T-helper 1 cell (primary cell): ENCODE measurements around the gene SCML2.
"Not testable (repeated sequence)": the region's sequence is repeated elsewhere in the genome, so short reads cannot be mapped to it uniquely, and the experiment has no call there.

Experiments used
- DNase-seq, 5 donors: peaks; one replicate each; pipeline ENCODE4 v3.0.0-alpha.2; 2012 to 2020

SCML2 gene

DNA sequence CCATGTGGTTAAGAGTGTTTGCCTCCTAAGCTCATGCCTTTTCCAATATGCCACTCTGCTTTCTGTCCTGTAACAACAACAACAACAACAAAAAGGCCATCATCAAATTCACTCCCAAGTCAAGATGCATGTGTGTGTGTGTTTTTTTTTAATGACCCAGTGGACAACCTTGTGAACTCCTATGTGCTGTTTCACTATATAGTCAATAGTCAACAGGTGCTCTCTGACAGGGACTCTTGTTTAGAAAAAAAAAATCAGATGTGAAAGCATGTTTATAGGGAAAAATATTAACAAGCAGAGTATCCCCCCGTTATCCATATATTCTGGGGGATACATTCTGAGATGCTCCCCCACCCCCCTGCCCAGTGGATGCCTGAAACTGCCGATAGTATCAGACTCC is 83.2 kb downstream of the SCML2 start:
- no peak for DNase-seq

DNA sequence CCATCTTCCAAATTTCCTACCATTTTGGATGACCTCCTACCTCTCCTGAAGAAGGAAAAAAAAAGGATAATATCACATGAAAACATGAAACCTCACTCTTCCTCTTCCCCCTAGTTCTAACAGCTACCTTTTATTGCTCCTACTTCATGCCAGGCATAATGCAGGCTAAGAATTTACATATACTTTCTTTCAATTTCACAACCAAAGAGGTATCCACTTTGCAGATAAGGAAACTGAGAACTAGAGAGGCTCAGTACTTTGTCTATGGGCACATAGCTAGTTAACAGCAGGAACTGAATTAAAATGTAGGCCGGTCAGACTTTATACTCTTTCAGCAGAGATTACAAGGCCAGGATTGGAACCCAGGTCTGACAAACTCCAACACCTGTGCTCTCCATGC is 99.4 kb downstream of the SCML2 start:
- no peak for DNase-seq

DNA sequence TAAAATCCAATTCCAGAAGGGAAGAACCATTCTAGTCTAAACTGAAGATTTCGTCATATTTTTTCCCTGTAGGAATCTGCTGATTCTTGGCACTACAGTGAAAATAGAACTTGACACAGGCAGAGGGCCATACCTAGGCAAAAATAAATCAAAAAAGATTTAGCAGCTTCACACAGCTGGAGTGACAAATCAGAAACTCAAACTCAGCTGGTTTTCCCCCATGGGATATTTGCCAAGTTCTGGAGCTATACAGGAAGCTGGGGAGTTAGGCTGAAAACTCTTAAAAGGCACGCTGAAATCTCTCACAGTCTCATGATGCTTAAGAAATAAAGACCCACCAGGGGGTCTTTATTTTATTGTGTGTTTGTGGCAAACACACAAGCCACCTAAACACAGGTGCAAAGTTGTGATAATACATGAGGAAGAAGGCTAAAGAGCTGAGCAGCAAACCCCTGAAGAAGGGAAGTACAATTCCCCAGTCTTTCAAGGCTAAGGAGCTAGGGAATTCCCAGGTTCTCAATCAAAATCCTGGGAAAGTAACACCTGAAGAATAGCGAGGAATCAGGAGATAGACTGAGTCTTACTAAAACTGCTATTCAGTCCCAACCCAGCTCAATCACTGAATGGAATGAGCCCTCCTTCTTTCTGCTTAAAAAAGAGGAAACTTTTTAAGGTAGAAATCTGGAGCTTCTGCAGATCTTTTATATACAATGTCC is 101.7 kb downstream of the SCML2 start:
- no peak for DNase-seq

DNA sequence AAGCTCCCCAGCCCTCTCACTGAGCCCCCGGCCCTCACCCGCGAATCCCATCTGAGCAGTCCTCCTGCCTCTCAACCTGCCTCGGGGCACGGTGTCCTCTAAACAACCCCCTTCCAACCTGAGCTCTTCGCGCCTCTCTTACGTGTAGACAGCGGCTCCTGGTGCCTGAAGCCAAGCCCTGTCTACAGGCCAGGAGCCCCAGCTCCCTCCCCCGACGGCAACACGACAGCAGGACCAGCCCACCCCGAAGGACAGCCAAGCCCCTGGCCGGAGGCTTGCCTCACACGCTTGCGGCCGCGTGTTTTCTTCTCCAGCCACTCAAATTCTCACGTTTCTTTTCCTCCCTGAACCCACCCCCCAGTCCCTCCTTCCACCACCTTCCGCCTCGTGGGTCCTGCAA is 124.8 kb downstream of the SCML2 start:
- DNase-seq: not testable (repeated sequence)

DNA sequence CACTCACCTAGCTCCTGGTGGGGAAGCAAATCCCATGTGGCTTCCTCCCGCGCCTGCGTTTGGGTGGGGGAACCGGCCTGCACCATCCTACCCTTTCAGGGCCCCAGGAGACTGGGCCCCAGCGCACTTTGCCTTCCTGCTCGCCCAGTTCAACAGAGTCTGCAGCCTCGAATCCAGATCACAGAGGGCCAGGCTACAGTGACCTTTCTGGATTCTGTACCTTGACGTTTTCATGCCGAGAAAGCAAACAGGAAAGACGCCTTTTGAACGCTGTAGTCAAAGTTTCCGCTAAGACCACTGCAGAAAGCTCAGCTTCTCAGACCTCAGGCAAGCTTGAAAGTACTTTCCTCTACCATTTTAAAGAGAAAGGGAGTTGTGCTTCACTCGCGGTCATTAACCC is 126.4 kb downstream of the SCML2 start:
- DNase-seq: no peak

DNA sequence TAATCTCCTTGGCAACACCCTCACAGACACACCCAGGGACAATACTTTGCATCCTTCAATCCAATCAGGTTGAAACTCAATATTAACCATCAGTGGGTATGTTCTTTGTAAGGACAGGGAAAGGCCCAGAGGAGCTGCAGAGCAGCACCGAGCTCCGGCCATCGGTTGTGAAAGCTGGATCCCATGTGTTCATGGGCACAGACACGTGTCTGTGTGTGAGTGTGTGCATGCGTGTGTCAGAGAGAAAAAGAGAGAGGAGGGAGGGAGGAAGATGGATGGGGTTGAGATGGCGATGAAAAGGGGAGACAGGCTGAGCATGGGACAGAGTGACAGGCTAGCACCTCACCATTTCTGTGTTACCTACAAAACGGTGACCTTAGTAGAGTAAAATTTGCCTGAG is 127.0 kb downstream of the SCML2 start:
- DNase-seq: no peak

DNA sequence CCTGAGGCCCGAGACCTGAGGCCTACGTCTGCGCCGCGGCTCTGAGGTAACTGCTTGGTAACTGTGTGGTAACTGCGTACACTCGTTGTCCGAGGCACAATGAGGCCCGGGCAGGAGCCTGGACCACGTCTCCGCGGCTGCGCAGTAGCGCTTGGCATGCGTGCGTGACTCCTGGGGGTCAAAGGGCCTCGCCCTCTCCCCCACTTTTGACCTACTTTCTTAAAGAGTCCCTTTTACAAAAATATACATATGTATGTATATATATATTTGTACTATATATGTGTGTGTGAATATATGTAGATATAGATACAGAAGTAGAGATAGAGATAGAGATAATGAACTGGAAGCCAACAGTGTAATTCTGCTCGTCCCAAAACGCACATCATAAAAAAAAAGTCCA is 133.7 kb downstream of the SCML2 start, which contains the start of gene BEND2:
Gene BEND2 (minus strand): TSS at position 101 of the 400 bp plus-strand sequence. CDS start 136 bp downstream, outside the sequence.
- DNase-seq: no peak

DNA sequence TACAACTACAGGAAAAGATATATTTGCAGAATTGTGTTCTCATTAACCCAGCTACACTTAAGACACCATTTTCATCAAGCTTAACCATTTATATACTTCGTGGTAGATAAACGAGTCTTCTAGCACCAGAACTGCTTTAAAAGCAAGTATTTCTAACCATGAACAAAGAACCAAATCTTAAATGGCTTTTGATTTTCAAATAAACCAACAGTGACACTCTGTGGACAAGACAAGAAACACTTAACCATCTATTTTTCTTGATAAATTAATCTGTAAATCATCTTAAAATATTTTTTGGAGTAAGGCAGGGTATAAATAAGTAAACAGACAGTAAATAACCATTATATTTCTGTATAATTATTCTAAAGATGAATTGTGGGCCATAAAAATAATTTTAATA is 144.0 kb downstream of the SCML2 start:
- no peak for DNase-seq

DNA sequence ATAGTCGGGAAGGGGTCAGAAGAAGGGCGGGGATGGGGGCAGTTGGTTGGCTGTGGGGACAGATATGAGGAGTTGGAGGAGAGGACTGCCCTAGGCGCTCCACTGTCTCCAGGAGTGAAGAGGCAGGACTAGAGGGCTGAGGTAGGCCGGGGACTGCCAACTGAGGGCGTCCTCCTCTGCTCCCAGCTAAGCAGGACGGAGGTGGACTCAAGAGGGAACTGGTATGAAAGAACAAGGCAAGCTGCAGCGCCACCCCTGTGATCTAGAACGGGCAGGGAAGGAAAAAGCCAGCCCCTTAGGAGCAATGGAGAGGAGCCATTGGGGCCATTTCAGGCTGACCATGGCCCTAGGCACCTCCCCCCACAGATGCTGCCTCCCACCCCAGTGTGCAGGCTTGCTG is 147.8 kb downstream of the SCML2 start:
- no peak for DNase-seq

DNA sequence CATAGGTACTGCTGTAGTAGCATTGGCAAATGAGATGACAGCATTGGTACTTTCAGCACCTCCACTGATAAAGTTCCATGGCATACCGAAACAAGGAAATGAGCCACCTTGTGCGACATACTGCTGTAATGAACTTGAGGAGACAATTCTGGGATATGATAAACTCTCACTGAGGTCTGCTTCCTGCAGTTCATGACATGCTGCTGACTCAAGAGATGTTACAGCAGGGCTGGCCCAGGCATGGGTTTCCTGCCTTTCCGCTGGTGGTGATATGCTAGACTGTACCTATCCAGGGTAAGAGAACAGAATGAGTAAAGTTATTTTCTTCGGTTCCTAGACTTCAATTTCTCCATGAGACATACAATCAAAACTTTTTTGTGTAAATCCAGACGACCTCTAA is 150.9 kb downstream of the SCML2 start:
- DNase-seq: no peak

DNA sequence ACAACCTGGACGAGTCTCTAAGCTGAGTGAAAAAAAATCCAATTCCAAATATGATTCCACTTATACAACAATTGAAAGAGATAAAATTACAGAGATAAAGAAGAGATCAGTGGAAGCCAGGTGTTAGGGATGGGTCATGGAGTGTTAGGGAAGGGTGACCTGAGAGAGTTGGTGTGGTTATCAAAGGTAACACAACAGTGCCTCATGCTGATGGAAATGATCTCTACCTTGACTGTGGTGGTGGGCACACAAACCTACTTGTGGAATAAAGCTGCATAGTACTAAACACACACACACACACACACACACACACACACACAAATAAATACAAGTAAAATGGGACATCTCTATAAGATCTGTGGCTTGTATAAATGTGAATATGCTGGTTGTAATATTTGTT is 159.8 kb downstream of the SCML2 start:
- no peak for DNase-seq
